Astrocyte (in vitro differentiated cells and primary cell): ENCODE data around the gene SLC9A5. TPM values are rescaled to one million over a fixed set of nuclear protein-coding genes. Genes with fewer than 3 reads are reported as not detected.

ENCODE experiments used
- DNase-seq: peaks from one replicate; pipeline ENCODE4 v3.0.0-alpha.2; 2010; ENCODE audit warnings: low read depth
- FAIRE-seq: peaks from 2 replicates; lab custom pipeline; 2011; peaks lifted over from hg19 to GRCh38; lab: Jason Lieb, UNC
- H2AFZ ChIP-seq: 2 replicates; pipeline ENCODE4 v1.6.0; 2012; ENCODE audit warnings: low read depth, low read length, inconsistent platforms
- H3K27ac ChIP-seq: 2 replicates; pipeline ENCODE4 v1.5.1; 2011; ENCODE audit warnings: low read depth, low read length, inconsistent platforms
- H3K27me3 ChIP-seq: 2 replicates; pipeline ENCODE4 v1.6.0; 2011; ENCODE audit warnings: low read length, inconsistent platforms; ENCODE audit not compliant: insufficient read depth
- H3K36me3 ChIP-seq: 2 replicates; pipeline ENCODE4 v1.5.1; 2011; ENCODE audit warnings: low read length, inconsistent platforms; ENCODE audit not compliant: insufficient read depth
- H3K4me1 ChIP-seq: 2 replicates; pipeline ENCODE4 v1.5.1; 2011; ENCODE audit warnings: low read length, inconsistent platforms; ENCODE audit not compliant: insufficient read depth
- H3K4me2 ChIP-seq: 2 replicates; pipeline ENCODE4 v1.6.0; 2012; ENCODE audit warnings: low read length, inconsistent platforms
- H3K4me3 ChIP-seq: 2 replicates; pipeline ENCODE4 v1.5.1; 2011; ENCODE audit warnings: low read depth, mild to moderate bottlenecking, low read length, inconsistent platforms; ENCODE audit not compliant: insufficient read depth
- H3K79me2 ChIP-seq: 2 replicates; pipeline ENCODE4 v1.6.0; 2012; ENCODE audit warnings: mild to moderate bottlenecking, low read length, inconsistent platforms; ENCODE audit not compliant: insufficient read depth
- H3K9ac ChIP-seq: 2 replicates; pipeline ENCODE4 v1.6.0; 2012; ENCODE audit warnings: mild to moderate bottlenecking, low read length, inconsistent platforms
- H3K9me3 ChIP-seq: 2 replicates; pipeline ENCODE4 v1.5.1; 2012; ENCODE audit warnings: low read depth, mild to moderate bottlenecking, low read length, inconsistent platforms; ENCODE audit not compliant: insufficient read depth
- H4K20me1 ChIP-seq: 2 replicates; pipeline ENCODE4 v1.6.0; 2012; ENCODE audit warnings: low read length, inconsistent platforms; ENCODE audit not compliant: insufficient read depth
- H3K27ac Mint-ChIP-seq: one replicate; pipeline ENCODE4 v1.8.0; 2021; ENCODE audit warnings: mild to moderate bottlenecking, mixed read lengths; ENCODE audit not compliant: unreplicated experiment
- H3K27me3 Mint-ChIP-seq: one replicate; pipeline ENCODE4 v1.8.0; 2021; ENCODE audit warnings: low read depth, mixed read lengths; ENCODE audit not compliant: unreplicated experiment
- H3K36me3 Mint-ChIP-seq: one replicate; pipeline ENCODE4 v1.8.0; 2021; ENCODE audit warnings: low read depth, mixed read lengths; ENCODE audit not compliant: unreplicated experiment
- H3K4me1 Mint-ChIP-seq: one replicate; pipeline ENCODE4 v1.8.0; 2021; ENCODE audit warnings: low read depth, mixed read lengths; ENCODE audit not compliant: unreplicated experiment
- H3K4me3 Mint-ChIP-seq: one replicate; pipeline ENCODE4 v1.8.0; 2021; ENCODE audit warnings: mild to moderate bottlenecking, moderate library complexity, mixed read lengths; ENCODE audit not compliant: unreplicated experiment
- H3K9me3 Mint-ChIP-seq: one replicate; pipeline ENCODE4 v1.8.0; 2021; ENCODE audit warnings: mild to moderate bottlenecking, mixed read lengths; ENCODE audit not compliant: unreplicated experiment
- EZH2 ChIP-seq: IDR thresholded peaks from 2 replicates; pipeline ENCODE4 v1.6.1; 2012; ENCODE audit warnings: mild to moderate bottlenecking, low read length, inconsistent platforms; ENCODE audit not compliant: insufficient read depth
- total RNA-seq: library from RNA; stranded (reverse); gene quantifications from 2 replicates; pipeline ENCODE4 v1.2.1, GENCODE V29; 2021
- TF ChIP-seq, protein P1 (sequence below): IDR thresholded peaks from 2 replicates; pipeline ENCODE4 v1.5.1; 2011; ENCODE audit warnings: low read depth, mild to moderate bottlenecking, inconsistent platforms, low read length, moderate library complexity; ENCODE audit not compliant: insufficient read depth

The SLC9A5 gene
- total RNA-seq, 1 donor from 2014 or later: 2.5 TPM

DNA sequence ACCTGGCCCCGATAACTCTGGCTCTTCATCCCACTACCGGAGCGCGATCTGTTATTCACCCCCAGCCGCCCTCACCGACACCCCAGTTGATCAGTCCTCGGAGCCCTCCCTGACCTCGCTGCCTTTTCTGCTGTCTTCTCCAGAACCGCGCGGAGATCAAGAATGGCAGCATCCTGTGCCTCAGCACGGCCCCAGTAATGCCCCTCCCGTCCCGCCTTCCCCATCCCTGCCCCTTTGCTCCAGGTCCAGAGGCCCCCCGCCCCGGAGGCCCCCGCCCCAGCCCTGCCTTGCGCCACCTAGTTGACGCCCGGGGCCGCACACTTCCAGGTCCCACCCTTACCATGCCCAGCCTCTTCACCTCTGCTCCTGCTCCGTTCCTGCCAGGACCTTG is 49.0 kb upstream of the SLC9A5 start:
- no peaks in the 10 kb centered on the region for H3K27me3 Mint-ChIP-seq
- no peak overlapping the region for H3K4me3 ChIP-seq
- H3K27me3 ChIP-seq: no peaks in the 10 kb centered on the region
- peaks cover 3% of the 10 kb centered on the region for H3K4me1 Mint-ChIP-seq
- H3K9me3 ChIP-seq: no peaks in the 10 kb centered on the region
- peaks cover 41% of the 10 kb centered on the region for H4K20me1 ChIP-seq
- no peak for DNase-seq
- H3K79me2 ChIP-seq: peaks cover 12% of the 10 kb centered on the region
- FAIRE-seq: no peak
- H3K36me3 Mint-ChIP-seq: peaks cover 14% of the 10 kb centered on the region
- H2AFZ ChIP-seq: no peak overlapping the region
- H3K27ac Mint-ChIP-seq: no peak overlapping the region
- peak overlapping the region; percentile 42 for H3K4me3 Mint-ChIP-seq
- H3K4me2 ChIP-seq: no peak overlapping the region
- no peak overlapping the region for H3K27ac ChIP-seq
- TF ChIP-seq, protein P1, sequence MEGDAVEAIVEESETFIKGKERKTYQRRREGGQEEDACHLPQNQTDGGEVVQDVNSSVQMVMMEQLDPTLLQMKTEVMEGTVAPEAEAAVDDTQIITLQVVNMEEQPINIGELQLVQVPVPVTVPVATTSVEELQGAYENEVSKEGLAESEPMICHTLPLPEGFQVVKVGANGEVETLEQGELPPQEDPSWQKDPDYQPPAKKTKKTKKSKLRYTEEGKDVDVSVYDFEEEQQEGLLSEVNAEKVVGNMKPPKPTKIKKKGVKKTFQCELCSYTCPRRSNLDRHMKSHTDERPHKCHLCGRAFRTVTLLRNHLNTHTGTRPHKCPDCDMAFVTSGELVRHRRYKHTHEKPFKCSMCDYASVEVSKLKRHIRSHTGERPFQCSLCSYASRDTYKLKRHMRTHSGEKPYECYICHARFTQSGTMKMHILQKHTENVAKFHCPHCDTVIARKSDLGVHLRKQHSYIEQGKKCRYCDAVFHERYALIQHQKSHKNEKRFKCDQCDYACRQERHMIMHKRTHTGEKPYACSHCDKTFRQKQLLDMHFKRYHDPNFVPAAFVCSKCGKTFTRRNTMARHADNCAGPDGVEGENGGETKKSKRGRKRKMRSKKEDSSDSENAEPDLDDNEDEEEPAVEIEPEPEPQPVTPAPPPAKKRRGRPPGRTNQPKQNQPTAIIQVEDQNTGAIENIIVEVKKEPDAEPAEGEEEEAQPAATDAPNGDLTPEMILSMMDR: no peak
- no peak for TF ChIP-seq EZH2
- H3K9me3 Mint-ChIP-seq: no peaks in the 10 kb centered on the region
- H3K36me3 ChIP-seq: peaks cover 25% of the 10 kb centered on the region
- no peak overlapping the region for H3K9ac ChIP-seq
- H3K4me1 ChIP-seq: no peaks in the 10 kb centered on the region

DNA sequence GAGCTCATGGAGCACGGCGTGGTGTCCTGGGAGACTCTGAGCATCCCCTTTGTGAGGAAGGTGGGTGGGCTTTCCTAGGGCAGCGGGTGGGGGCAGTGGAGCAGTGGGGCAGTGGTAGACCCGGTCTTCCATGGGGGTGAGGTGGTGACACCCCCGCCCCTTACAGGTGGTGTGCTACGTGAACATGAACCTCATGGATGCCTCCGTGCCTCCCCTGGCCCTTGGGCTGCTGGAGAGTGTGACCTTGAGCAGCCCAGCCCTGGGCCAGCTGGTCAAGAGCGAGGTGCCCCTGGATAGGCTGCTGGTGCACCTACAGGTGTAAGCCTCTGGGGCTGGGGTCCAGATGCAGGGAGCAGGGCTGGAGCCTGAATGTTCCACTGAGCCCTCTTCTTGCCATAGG is 48.3 kb upstream of the SLC9A5 start:
- TF ChIP-seq, protein P1: no peak
- TF ChIP-seq EZH2: no peak
- H3K27me3 ChIP-seq: no peaks in the 10 kb centered on the region
- DNase-seq: no peak
- H3K79me2 ChIP-seq: peaks cover 6% of the 10 kb centered on the region
- H3K4me1 Mint-ChIP-seq: peaks cover 3% of the 10 kb centered on the region
- no peak overlapping the region for H3K9ac ChIP-seq
- H3K9me3 Mint-ChIP-seq: no peaks in the 10 kb centered on the region
- no peak overlapping the region for H3K27ac ChIP-seq
- H3K27me3 Mint-ChIP-seq: no peaks in the 10 kb centered on the region
- no peak overlapping the region for H3K4me3 Mint-ChIP-seq
- H4K20me1 ChIP-seq: peaks cover 35% of the 10 kb centered on the region
- FAIRE-seq: no peak
- no peak overlapping the region for H2AFZ ChIP-seq
- H3K4me3 ChIP-seq: no peak overlapping the region
- no peaks in the 10 kb centered on the region for H3K4me1 ChIP-seq
- peaks cover 19% of the 10 kb centered on the region for H3K36me3 ChIP-seq
- no peak overlapping the region for H3K4me2 ChIP-seq
- no peak overlapping the region for H3K27ac Mint-ChIP-seq
- peaks cover 8% of the 10 kb centered on the region for H3K36me3 Mint-ChIP-seq
- no peaks in the 10 kb centered on the region for H3K9me3 ChIP-seq

DNA sequence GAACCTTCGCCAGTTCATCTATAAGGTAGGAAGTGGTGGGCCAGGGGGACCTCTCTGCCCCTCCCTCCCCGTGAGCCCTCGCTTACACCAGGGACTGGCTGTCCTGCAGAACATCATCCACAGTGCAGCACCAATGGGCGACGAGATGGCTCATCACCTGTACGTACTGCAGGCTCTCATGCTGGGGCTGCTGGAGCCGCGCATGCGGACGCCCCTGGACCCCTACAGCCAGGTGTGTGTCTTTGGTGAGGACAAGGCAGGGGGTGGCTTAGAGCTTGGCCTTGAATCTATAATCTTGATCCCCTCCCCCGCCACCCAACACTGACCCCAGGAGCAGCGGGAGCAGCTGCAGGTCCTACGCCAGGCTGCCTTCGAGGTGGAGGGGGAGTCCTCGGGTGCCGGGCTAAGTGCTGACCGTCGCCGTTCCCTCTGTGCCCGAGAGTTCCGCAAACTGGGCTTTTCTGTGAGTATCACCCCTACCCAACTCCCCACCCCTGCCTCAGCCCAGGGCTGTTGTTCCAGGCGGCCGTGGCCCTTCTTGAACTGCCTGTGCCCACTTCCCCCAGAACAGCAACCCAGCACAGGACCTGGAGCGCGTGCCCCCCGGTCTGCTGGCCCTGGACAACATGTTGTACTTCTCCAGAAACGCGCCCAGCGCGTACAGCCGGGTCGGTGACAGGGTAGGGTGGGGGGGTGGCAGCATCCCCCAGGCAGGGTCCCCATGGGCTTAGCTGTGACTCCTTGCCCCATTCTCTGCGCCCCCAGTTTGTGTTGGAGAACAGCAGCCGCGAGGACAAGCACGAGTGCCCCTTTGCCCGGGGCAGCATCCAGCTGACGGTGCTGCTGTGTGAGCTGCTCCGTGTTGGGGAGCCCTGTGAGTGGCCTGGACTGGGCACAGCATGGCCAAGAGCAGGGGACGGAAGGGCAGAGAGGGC is 47.1 kb upstream of the SLC9A5 start:
- Histone ChIP-seq H2AFZ (no peak overlapping the region), H3K79me2 (peaks cover 3% of the 10 kb centered on the region), H3K27me3 (no peaks in the 10 kb centered on the region), H3K9me3 (no peaks in the 10 kb centered on the region), H3K4me1 (no peaks in the 10 kb centered on the region), H3K27ac (no peak overlapping the region), H4K20me1 (peaks cover 25% of the 10 kb centered on the region), H3K36me3 (peaks cover 7% of the 10 kb centered on the region), H3K4me2 (no peak overlapping the region), H3K9ac (no peak overlapping the region), H3K4me3 (no peak overlapping the region)
- Mint-ChIP-seq H3K4me1 (peaks cover 2% of the 10 kb centered on the region), H3K9me3 (no peaks in the 10 kb centered on the region), H3K36me3 (peaks cover 5% of the 10 kb centered on the region), H3K27me3 (no peaks in the 10 kb centered on the region), H3K4me3 (no peak overlapping the region), H3K27ac (no peak overlapping the region)
- DNase-seq: no peak
- TF ChIP-seq EZH2: no peak
- TF ChIP-seq, protein P1: no peak
- no peak for FAIRE-seq
